HEK293 (cell line): ENCODE data around the gene CIZ1.

Experiments
- CTCF ChIA-PET: fragments of 350-600 bp; formaldehyde crosslinking; extraction: SDS; loops from one replicate; lab custom pipeline; 2021; ENCODE audit warnings: antibody characterized with exemption; lab: Yijun Ruan, JAX
- POLR2A ChIA-PET: fragments of 300-600 bp; formaldehyde crosslinking; extraction: SDS; loops from one replicate; lab custom pipeline; 2020; ENCODE audit warnings: antibody characterized with exemption, inconsistent platforms; lab: Yijun Ruan, JAX
- H3K27ac ChIP-seq: fragments of 200-500 bp; sonication (Bioruptor generic); 2 replicates; pipeline ENCODE4 v1.5.1; 2014; ENCODE audit warnings: low read depth, low read length, control low read depth, inconsistent platforms; ENCODE audit errors: extremely low read depth
- H3K36me3 ChIP-seq, 2 experiments: fragments of 200-500 bp in 1 of 2; sonication (Bioruptor generic) in 1 of 2; 1 replicate in 1 of 2; 2 replicates in 1 of 2; pipeline ENCODE4 v1.5.1; 2014 to 2017; ENCODE audit warnings: inconsistent platforms in 2 of 2, low read length in 2 of 2; ENCODE audit not compliant: control insufficient read depth in 2 of 2, insufficient read depth in 1 of 2
- H3K4me1 ChIP-seq: fragments of 200-500 bp; sonication (Bioruptor generic); 2 replicates; pipeline ENCODE4 v1.5.1; 2014; ENCODE audit warnings: mild to moderate bottlenecking, low read length, inconsistent platforms; ENCODE audit not compliant: control insufficient read depth, insufficient read depth
- H3K4me3 ChIP-seq: 2 replicates; pipeline ENCODE4 v1.5.1; 2011; ENCODE audit warnings: low read depth, mild to moderate bottlenecking, control low read depth, low read length, moderate library complexity
- H3K9me3 ChIP-seq: fragments of 200-500 bp; sonication (Bioruptor generic); 2 replicates; pipeline ENCODE4 v1.5.1; 2014; ENCODE audit warnings: low read depth, low read length, inconsistent platforms; ENCODE audit not compliant: control insufficient read depth, insufficient read depth
- BCL11B ChIP-seq: fragments of 450-650 bp; formaldehyde crosslinking; IDR thresholded peaks from 2 replicates; pipeline ENCODE4 v1.5.1; 2016; ENCODE audit warnings: low read depth, missing biosample characterization, missing genetic modification characterization
- EGR2 ChIP-seq: fragments of 450-650 bp; formaldehyde crosslinking; IDR thresholded peaks from 2 replicates; pipeline ENCODE4 v1.5.1; 2016; ENCODE audit warnings: low read depth, missing biosample characterization, missing genetic modification characterization
- HOXC10 ChIP-seq: sonication (generic); formaldehyde crosslinking; IDR thresholded peaks from 2 replicates; pipeline ENCODE4 v1.8.1; 2023; ENCODE audit warnings: mild to moderate bottlenecking, missing genetic modification reagents
- KLF7 ChIP-seq: fragments of 450-650 bp; formaldehyde crosslinking; IDR thresholded peaks from 2 replicates; pipeline ENCODE4 v1.5.1; 2016; ENCODE audit warnings: missing biosample characterization, missing genetic modification characterization, borderline replicate concordance
- SP7 ChIP-seq: fragments of 450-650 bp; formaldehyde crosslinking; IDR thresholded peaks from 2 replicates; pipeline ENCODE4 v1.5.1; 2016; ENCODE audit warnings: missing biosample characterization, missing genetic modification characterization
- ZBTB49 ChIP-seq: fragments of 450-650 bp; formaldehyde crosslinking; IDR thresholded peaks from 2 replicates; pipeline ENCODE4 v1.5.1; 2016; ENCODE audit warnings: missing biosample characterization, missing genetic modification characterization, low read depth
- ZBTB7A ChIP-seq: fragments of 450-650 bp; formaldehyde crosslinking; IDR thresholded peaks from 2 replicates; pipeline ENCODE4 v1.5.1; 2016; ENCODE audit warnings: low read depth, missing biosample characterization, missing genetic modification characterization
- ZFP69B ChIP-seq: fragments of 450-650 bp; formaldehyde crosslinking; IDR thresholded peaks from 2 replicates; pipeline ENCODE4 v1.5.1; 2016; ENCODE audit warnings: missing biosample characterization, missing genetic modification characterization
- ZNF19 ChIP-seq: fragments of 450-650 bp; formaldehyde crosslinking; IDR thresholded peaks from 2 replicates; pipeline ENCODE4; 2016; ENCODE audit warnings: missing biosample characterization, missing genetic modification characterization, low read depth
- ZNF2 ChIP-seq: fragments of 450-650 bp; formaldehyde crosslinking; IDR thresholded peaks from 2 replicates; pipeline ENCODE4 v1.5.1; 2016; ENCODE audit warnings: missing biosample characterization, missing genetic modification characterization
- ZNF211 ChIP-seq: fragments of 450-650 bp; formaldehyde crosslinking; IDR thresholded peaks from 2 replicates; pipeline ENCODE4 v1.5.1; 2016; ENCODE audit warnings: low read depth, missing biosample characterization, missing genetic modification characterization
- ZNF341 ChIP-seq: fragments of 450-650 bp; formaldehyde crosslinking; IDR thresholded peaks from 2 replicates; pipeline ENCODE4; 2016; ENCODE audit warnings: low read depth, missing biosample characterization, missing genetic modification characterization
- ZNF366 ChIP-seq: fragments of 450-650 bp; formaldehyde crosslinking; conservative IDR thresholded peaks from 2 replicates; pipeline ENCODE4 v1.5.1; 2016; ENCODE audit warnings: missing biosample characterization, missing genetic modification characterization
- ZNF391 ChIP-seq: fragments of 450-650 bp; formaldehyde crosslinking; IDR thresholded peaks from 2 replicates; pipeline ENCODE4 v1.5.1; 2016; ENCODE audit warnings: low read depth, missing biosample characterization, missing genetic modification characterization, borderline replicate concordance
- ZNF404 ChIP-seq: fragments of 450-650 bp; formaldehyde crosslinking; IDR thresholded peaks from 2 replicates; pipeline ENCODE4 v1.5.1; 2017; ENCODE audit warnings: missing biosample characterization, missing genetic modification characterization
- ZNF473 ChIP-seq: fragments of 450-650 bp; formaldehyde crosslinking; IDR thresholded peaks from 2 replicates; pipeline ENCODE4 v1.5.1; 2017; ENCODE audit warnings: missing biosample characterization, missing genetic modification characterization
- ZNF521 ChIP-seq: fragments of 450-650 bp; formaldehyde crosslinking; IDR thresholded peaks from 2 replicates; pipeline ENCODE4 v1.5.1; 2017; ENCODE audit warnings: missing biosample characterization, mild to moderate bottlenecking, missing genetic modification characterization
- ZNF529 ChIP-seq: fragments of 450-650 bp; formaldehyde crosslinking; IDR thresholded peaks from 2 replicates; pipeline ENCODE4 v1.5.1; 2017; ENCODE audit warnings: missing genetic modification characterization, missing biosample characterization; ENCODE audit not compliant: insufficient replicate concordance
- ZNF544 ChIP-seq: fragments of 450-650 bp; formaldehyde crosslinking; IDR thresholded peaks from 2 replicates; pipeline ENCODE4 v1.5.0; 2017; ENCODE audit warnings: missing biosample characterization, missing genetic modification characterization
- ZNF654 ChIP-seq: fragments of 450-650 bp; formaldehyde crosslinking; IDR thresholded peaks from 2 replicates; pipeline ENCODE4 v1.5.1; 2016; ENCODE audit warnings: low read depth, missing biosample characterization, missing genetic modification characterization
- ZNF707 ChIP-seq: fragments of 450-650 bp; formaldehyde crosslinking; IDR thresholded peaks from 2 replicates; pipeline ENCODE4 v1.5.1; 2016; ENCODE audit warnings: missing biosample characterization, missing genetic modification characterization
- TF ChIP-seq, protein P1 (sequence below): fragments of 450-650 bp; formaldehyde crosslinking; IDR thresholded peaks from 2 replicates; pipeline ENCODE4 v1.5.0; 2017; ENCODE audit warnings: missing biosample characterization, missing genetic modification characterization, borderline replicate concordance
- TF ChIP-seq, protein P2 (sequence below): fragments of 450-650 bp; formaldehyde crosslinking; conservative IDR thresholded peaks from 2 replicates; pipeline ENCODE4 v1.5.1; 2016; ENCODE audit warnings: low read depth, missing biosample characterization, missing genetic modification characterization

The CIZ1 gene

DNA sequence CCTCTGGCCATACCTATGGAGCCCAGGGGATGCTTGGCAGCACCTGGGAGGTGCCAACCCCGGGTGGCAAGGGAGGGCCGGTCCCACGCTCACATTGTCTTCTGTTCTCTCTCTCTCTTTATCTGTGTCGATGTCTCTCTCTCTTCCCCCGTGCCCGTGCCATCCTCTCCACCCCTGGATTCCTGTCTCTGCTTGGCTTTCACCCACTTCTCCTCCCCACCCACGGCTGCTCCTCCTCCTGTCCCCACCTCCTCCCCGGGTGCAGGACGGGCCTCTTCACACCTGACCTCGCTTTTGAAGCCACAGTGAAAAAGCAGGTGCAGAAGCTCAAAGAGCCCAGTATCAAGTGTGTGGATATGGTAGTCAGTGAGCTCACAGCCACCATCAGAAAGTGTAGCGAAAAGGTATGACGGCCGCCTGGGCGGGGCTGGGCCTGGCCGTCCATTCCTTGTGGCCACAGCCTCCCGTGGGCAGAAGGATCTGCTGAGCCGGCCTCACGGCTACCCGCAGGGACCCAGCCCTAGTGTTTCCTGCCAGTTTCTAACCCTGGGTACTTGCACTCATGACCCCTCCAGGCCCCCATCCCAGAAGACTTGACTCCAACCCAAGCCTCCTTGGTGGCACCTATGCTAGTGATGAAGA is 34.5 kb upstream of the CIZ1 start:
- no peak overlapping the region for H3K27ac ChIP-seq
- ChIA-PET CTCF (no interaction called here), POLR2A (no interaction called here)
- H3K9me3 ChIP-seq: no peaks in the 10 kb centered on the region
- no peak overlapping the region for H3K4me3 ChIP-seq
- peaks cover 0 to 28% of the 10 kb centered on the region in 2 experiments; a peak in 1 of 3 replicates for H3K36me3 ChIP-seq
- no peak for TF ChIP-seq ZNF341
- TF ChIP-seq ZNF544 (tag by site-specific recombination): no peak
- no peak for TF ChIP-seq SP7 (tag by site-specific recombination)
- TF ChIP-seq ZNF404: no peak
- TF ChIP-seq EGR2: peak; percentile 52
- H3K4me1 ChIP-seq: no peaks in the 10 kb centered on the region

DNA sequence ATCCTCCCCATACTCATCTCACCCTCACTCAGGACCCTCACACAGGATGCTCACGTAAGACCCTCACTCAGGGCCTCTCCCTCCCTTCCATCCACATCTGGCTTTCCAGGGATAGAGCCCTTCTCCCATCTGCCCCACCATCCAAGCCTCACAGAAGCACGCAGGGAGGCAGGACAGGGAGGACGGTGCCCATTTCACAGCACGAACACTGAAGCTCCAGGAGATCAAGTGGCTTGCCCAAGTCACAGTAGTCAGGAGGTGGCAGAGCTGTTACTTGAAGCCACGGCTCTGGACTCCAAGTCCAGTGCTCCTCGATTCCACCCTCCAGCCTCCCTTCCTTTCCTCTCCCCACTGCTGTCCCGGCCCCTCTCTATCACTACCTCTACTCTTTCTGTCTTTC is 33.5 kb upstream of the CIZ1 start:
- Histone ChIP-seq H3K4me3 (no peak overlapping the region), H3K4me1 (no peaks in the 10 kb centered on the region), H3K9me3 (no peaks in the 10 kb centered on the region), H3K27ac (no peak overlapping the region), H3K36me3 (peaks cover 0 to 34% of the 10 kb centered on the region in 2 experiments; a peak in 1 of 3 replicates)
- POLR2A ChIA-PET: no interaction called here
- TF ChIP-seq ZNF19 (tag by site-specific recombination) (no peak), ZNF2 (tag by site-specific recombination) (no peak), ZNF211 (tag by site-specific recombination) (no peak), ZNF366 (tag by site-specific recombination) (no peak), ZNF391 (tag by site-specific recombination) (no peak), ZBTB49 (tag by site-specific recombination) (no peak), ZNF529 (tag by site-specific recombination) (no peak)
- CTCF ChIA-PET: no interaction called here

DNA sequence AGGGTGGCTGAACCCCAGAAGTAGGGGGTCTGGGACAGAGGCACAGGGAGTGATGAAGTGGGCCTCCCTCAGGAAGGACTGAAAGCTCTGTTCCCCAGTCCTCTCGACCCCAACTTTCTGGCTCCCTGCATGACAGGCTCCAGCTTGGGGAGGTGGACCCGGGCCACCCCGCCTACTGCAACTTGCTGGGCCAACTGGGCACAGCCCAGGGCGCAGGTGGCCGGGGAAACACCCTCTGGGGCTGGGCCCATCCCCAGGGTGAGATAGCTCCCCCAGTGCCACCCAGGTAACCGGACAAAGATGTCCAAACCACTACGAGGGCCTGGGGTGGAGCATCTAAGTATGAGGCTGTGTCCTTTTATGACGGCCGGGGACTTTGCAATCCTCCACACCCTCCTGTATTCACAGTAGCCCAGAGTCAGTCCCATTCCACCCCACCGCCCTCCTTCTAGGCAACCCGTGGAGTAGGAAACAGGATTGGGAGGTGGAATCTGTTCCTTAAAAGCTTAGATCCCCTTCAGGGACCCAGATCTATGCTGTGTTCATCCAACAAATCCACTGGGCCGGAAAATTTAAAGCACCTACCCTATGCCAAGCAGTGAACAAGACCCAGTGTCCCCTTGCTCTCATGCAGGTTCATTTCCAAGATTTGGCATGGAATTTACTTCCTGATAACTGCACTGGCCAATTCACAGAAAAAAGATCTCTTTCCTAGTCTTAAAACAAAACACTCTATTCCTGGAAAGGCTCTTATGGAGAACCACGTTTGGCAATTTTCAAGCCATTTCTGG is 31.7 kb upstream of the CIZ1 start:
- no peaks in the 10 kb centered on the region for H3K9me3 ChIP-seq
- no peak overlapping the region for H3K4me3 ChIP-seq
- CTCF ChIA-PET: interaction anchor here (0.7 to 1.7 kb wide), 4 partner anchors 19 to 65 kb away, joined by 3 to 4 read pairs (median 3); partner anchors contain the start of gene DNM1
- H3K4me1 ChIP-seq: no peaks in the 10 kb centered on the region
- POLR2A ChIA-PET: interaction anchor here (0.6 kb wide), 1 partner anchor 112 kb away, joined by 3 read pairs; no protein-coding TSS in a partner anchor
- no peak overlapping the region for H3K27ac ChIP-seq
- H3K36me3 ChIP-seq: peaks cover 0 to 43% of the 10 kb centered on the region in 2 experiments; a peak in 1 of 3 replicates
- no peak for TF ChIP-seq ZNF707 (tag by site-specific recombination)
- no peak for TF ChIP-seq ZBTB7A (tag by site-specific recombination)
- TF ChIP-seq KLF7 (tag by site-specific recombination): no peak
- no peak for TF ChIP-seq ZNF19 (tag by site-specific recombination)
- no peak for TF ChIP-seq ZFP69B
- TF ChIP-seq HOXC10 (CRISPR knock-in tag): no peak
- no peak for TF ChIP-seq ZNF654 (tag by site-specific recombination)
- TF ChIP-seq ZNF521 (tag by site-specific recombination): no peak
- TF ChIP-seq, protein P1, sequence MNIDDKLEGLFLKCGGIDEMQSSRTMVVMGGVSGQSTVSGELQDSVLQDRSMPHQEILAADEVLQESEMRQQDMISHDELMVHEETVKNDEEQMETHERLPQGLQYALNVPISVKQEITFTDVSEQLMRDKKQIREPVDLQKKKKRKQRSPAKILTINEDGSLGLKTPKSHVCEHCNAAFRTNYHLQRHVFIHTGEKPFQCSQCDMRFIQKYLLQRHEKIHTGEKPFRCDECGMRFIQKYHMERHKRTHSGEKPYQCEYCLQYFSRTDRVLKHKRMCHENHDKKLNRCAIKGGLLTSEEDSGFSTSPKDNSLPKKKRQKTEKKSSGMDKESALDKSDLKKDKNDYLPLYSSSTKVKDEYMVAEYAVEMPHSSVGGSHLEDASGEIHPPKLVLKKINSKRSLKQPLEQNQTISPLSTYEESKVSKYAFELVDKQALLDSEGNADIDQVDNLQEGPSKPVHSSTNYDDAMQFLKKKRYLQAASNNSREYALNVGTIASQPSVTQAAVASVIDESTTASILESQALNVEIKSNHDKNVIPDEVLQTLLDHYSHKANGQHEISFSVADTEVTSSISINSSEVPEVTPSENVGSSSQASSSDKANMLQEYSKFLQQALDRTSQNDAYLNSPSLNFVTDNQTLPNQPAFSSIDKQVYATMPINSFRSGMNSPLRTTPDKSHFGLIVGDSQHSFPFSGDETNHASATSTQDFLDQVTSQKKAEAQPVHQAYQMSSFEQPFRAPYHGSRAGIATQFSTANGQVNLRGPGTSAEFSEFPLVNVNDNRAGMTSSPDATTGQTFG: no peak
- no peak for TF ChIP-seq ZNF473 (tag by site-specific recombination)
- TF ChIP-seq, protein P2, sequence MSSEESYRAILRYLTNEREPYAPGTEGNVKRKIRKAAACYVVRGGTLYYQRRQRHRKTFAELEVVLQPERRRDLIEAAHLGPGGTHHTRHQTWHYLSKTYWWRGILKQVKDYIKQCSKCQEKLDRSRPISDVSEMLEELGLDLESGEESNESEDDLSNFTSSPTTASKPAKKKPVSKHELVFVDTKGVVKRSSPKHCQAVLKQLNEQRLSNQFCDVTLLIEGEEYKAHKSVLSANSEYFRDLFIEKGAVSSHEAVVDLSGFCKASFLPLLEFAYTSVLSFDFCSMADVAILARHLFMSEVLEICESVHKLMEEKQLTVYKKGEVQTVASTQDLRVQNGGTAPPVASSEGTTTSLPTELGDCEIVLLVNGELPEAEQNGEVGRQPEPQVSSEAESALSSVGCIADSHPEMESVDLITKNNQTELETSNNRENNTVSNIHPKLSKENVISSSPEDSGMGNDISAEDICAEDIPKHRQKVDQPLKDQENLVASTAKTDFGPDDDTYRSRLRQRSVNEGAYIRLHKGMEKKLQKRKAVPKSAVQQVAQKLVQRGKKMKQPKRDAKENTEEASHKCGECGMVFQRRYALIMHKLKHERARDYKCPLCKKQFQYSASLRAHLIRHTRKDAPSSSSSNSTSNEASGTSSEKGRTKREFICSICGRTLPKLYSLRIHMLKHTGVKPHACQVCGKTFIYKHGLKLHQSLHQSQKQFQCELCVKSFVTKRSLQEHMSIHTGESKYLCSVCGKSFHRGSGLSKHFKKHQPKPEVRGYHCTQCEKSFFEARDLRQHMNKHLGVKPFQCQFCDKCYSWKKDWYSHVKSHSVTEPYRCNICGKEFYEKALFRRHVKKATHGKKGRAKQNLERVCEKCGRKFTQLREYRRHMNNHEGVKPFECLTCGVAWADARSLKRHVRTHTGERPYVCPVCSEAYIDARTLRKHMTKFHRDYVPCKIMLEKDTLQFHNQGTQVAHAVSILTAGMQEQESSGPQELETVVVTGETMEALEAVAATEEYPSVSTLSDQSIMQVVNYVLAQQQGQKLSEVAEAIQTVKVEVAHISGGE (tag by site-specific recombination): no peak
- TF ChIP-seq BCL11B (tag by site-specific recombination): no peak
